Activated T-helper 1 cell treated with anti-CD3 and anti-CD28 coated beads, Interleukin-12 subunit alpha, Interleukin-12 subunit beta, Interleukin-2, Interleukin-4 antibody, amounts not matched to agents 30 ng/mL and 10 ng/mL and 1 ng/mL, durations not matched to agents 14 hours and 24 hours and 36 hours (primary cell): ENCODE data around the gene OR2AT4. TPM values are rescaled to one million over a fixed set of nuclear protein-coding genes. Genes with fewer than 3 reads are reported as not detected.

Experiments
- total RNA-seq: library from RNA; stranded (reverse); gene quantifications from 2 replicates; pipeline ENCODE4 v1.2.3, GENCODE V29; 2022

OR2AT4 gene
- total RNA-seq, 1 donor from 2014 or later, result not detected

Other genes with a start within 250 kb of the OR2AT4 start
- 8.6 and 9.0 TPM in 2 replicates for gene XRRA1, start 147.8 kb downstream of the OR2AT4 start, total RNA-seq
- 167 and 172 TPM in 2 replicates for gene SPCS2, start 147.6 kb downstream of the OR2AT4 start, total RNA-seq
- gene NEU3, start 107.9 kb downstream of the OR2AT4 start, total RNA-seq, result 16.3 and 16.9 TPM in 2 replicates
- gene SLCO2B1, start 54.2 kb upstream of the OR2AT4 start, total RNA-seq, result not detected in 2 replicates
- 0.34 and 0.47 TPM in 2 replicates for gene TPBGL, start 143.9 kb upstream of the OR2AT4 start, total RNA-seq